Osteoblast (primary cell): ENCODE measurements around the gene C2. TPM values are rescaled to one million over a fixed set of nuclear protein-coding genes. Genes with fewer than 3 reads are reported as not detected.

ENCODE experiments used
- DNase-seq: peaks from one replicate; pipeline ENCODE4 v3.0.0; 2011; ENCODE audit warnings: low spot score, mixed read lengths; ENCODE audit not compliant: insufficient read length; ENCODE audit errors: missing footprints
- H2AFZ ChIP-seq: 2 replicates; pipeline ENCODE4 v1.6.0; 2011; ENCODE audit warnings: mild to moderate bottlenecking, low read length
- H3K27ac ChIP-seq: 2 replicates; pipeline ENCODE4 v1.5.1; 2011; ENCODE audit warnings: mild to moderate bottlenecking, low read depth, low read length, moderate library complexity
- H3K27me3 ChIP-seq: 2 replicates; pipeline ENCODE4 v1.6.0; 2012; ENCODE audit warnings: mild to moderate bottlenecking, control low read depth, inconsistent platforms, low read length, moderate library complexity; ENCODE audit not compliant: insufficient read depth
- H3K36me3 ChIP-seq: 2 replicates; pipeline ENCODE4 v1.5.1; 2011; ENCODE audit warnings: mild to moderate bottlenecking, low read length, control low read depth, moderate library complexity; ENCODE audit not compliant: insufficient read depth
- H3K4me1 ChIP-seq: 2 replicates; pipeline ENCODE4 v1.5.1; 2011; ENCODE audit warnings: mild to moderate bottlenecking, low read length, control low read depth, moderate library complexity; ENCODE audit not compliant: insufficient read depth
- H3K4me2 ChIP-seq: 2 replicates; pipeline ENCODE4 v1.6.0; 2011; ENCODE audit warnings: mild to moderate bottlenecking, low read length; ENCODE audit not compliant: insufficient read depth
- H3K4me3 ChIP-seq: fragments of 200-600 bp; sonication (generic); 3 replicates; pipeline ENCODE4 v1.5.1; 2012; ENCODE audit warnings: mild to moderate bottlenecking, low read length, inconsistent platforms; ENCODE audit not compliant: insufficient read depth
- H3K79me2 ChIP-seq: 2 replicates; pipeline ENCODE4 v1.6.0; 2012; ENCODE audit warnings: mild to moderate bottlenecking, low read length, control low read depth, inconsistent platforms; ENCODE audit not compliant: insufficient read depth
- H3K9me3 ChIP-seq: 2 replicates; pipeline ENCODE4 v1.5.1; 2011; ENCODE audit warnings: low read depth, low read length, control low read depth
- H4K20me1 ChIP-seq: 2 replicates; pipeline ENCODE4 v1.6.0; 2012; ENCODE audit warnings: mild to moderate bottlenecking, low read length, control low read depth; ENCODE audit not compliant: insufficient read depth
- total RNA-seq: library from RNA; depleted of rRNA; stranded (reverse); fragments of >200 nt; gene quantifications from 2 replicates; pipeline ENCODE4 v1.2.3, GENCODE V29; 2012
- TF ChIP-seq, protein P1 (sequence below): IDR thresholded peaks from 2 replicates; pipeline ENCODE4 v1.5.1; 2011; ENCODE audit warnings: mild to moderate bottlenecking, low read depth, low read length, moderate library complexity; ENCODE audit errors: extremely low read depth

The C2 gene
- total RNA-seq, 1 donor: 12.7 TPM

DNA sequence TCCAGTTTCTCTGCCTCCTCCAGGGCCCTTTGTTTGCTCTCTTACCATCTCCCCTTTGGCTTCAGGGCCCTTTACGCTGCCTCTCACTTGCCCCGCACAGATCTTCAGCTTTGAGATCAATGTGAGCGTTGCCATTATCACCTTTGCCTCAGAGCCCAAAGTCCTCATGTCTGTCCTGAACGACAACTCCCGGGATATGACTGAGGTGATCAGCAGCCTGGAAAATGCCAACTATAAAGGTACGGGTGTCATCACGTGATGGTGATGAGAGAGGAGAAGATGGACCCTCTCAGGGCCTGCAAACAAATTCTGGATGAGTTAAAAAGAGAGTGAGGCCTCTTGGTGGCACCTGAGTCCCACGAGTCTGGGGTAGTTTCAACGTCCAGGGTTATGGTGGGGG lies 8.3 kb downstream of the C2 start:
- peaks cover 8% of the 10 kb centered on the region for H3K27me3 ChIP-seq
- H4K20me1 ChIP-seq: no peaks in the 10 kb centered on the region
- no peaks in the 10 kb centered on the region for H3K79me2 ChIP-seq
- peaks cover 3% of the 10 kb centered on the region for H3K4me1 ChIP-seq
- no peak overlapping the region for H3K4me3 ChIP-seq
- no peaks in the 10 kb centered on the region for H3K36me3 ChIP-seq
- H3K4me2 ChIP-seq: no peak overlapping the region
- no peak overlapping the region for H3K27ac ChIP-seq
- DNase-seq: no peak
- TF ChIP-seq, protein P1, sequence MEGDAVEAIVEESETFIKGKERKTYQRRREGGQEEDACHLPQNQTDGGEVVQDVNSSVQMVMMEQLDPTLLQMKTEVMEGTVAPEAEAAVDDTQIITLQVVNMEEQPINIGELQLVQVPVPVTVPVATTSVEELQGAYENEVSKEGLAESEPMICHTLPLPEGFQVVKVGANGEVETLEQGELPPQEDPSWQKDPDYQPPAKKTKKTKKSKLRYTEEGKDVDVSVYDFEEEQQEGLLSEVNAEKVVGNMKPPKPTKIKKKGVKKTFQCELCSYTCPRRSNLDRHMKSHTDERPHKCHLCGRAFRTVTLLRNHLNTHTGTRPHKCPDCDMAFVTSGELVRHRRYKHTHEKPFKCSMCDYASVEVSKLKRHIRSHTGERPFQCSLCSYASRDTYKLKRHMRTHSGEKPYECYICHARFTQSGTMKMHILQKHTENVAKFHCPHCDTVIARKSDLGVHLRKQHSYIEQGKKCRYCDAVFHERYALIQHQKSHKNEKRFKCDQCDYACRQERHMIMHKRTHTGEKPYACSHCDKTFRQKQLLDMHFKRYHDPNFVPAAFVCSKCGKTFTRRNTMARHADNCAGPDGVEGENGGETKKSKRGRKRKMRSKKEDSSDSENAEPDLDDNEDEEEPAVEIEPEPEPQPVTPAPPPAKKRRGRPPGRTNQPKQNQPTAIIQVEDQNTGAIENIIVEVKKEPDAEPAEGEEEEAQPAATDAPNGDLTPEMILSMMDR: no peak
- no peaks in the 10 kb centered on the region for H3K9me3 ChIP-seq
- H2AFZ ChIP-seq: no peak overlapping the region

DNA sequence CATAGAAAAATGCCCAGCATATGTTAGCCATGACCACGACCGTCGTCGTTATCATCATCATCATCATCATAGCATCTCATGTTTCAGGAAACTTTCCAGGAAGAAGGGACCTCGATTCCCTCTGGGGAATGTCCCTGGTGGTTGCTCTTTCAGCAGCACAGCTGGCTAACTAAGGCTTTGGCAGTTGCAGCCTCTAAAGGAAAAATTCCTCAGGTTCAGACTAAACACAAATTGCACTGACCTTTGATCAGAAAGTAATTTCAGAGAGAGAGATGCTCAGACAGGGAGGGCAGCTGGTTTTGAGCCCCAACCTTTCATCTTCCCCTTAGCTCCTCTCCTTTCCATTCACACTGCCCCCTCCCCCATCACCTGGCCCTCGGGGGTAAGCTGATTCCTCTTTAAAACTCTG lies 12.7 kb downstream of the C2 start:
- H3K27ac ChIP-seq: no peak overlapping the region
- TF ChIP-seq, protein P1: no peak
- H4K20me1 ChIP-seq: no peaks in the 10 kb centered on the region
- no peak overlapping the region for H3K4me3 ChIP-seq
- H3K27me3 ChIP-seq: peaks cover 5% of the 10 kb centered on the region
- DNase-seq: peak; percentile 83
- H2AFZ ChIP-seq: peak overlapping the region; percentile 15
- H3K36me3 ChIP-seq: no peaks in the 10 kb centered on the region
- no peak overlapping the region for H3K4me2 ChIP-seq
- no peaks in the 10 kb centered on the region for H3K9me3 ChIP-seq
- H3K79me2 ChIP-seq: no peaks in the 10 kb centered on the region
- peaks cover 9% of the 10 kb centered on the region for H3K4me1 ChIP-seq

DNA sequence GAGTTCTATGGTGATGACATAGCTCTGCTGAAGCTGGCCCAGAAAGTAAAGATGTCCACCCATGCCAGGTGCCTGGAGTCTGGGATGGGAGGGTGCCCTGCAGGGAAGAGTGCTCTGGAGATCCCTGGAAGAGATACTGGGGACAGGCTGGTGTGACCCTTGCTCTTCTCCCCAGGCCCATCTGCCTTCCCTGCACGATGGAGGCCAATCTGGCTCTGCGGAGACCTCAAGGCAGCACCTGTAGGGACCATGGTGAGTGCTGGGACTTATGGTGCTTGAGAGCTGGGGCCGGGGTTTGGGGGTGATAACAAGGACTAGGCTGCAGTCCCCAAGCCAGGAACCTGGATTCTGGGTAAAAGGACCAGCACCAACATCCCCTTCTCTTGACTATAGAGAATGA lies 16.2 kb downstream of the C2 start:
- H3K4me3 ChIP-seq: no peak overlapping the region

DNA sequence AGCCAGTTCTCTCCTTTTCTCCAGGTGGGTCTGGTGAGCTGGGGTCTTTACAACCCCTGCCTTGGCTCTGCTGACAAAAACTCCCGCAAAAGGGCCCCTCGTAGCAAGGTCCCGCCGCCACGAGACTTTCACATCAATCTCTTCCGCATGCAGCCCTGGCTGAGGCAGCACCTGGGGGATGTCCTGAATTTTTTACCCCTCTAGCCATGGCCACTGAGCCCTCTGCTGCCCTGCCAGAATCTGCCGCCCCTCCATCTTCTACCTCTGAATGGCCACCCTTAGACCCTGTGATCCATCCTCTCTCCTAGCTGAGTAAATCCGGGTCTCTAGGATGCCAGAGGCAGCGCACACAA lies 17.6 kb downstream of the C2 start:
- Histone ChIP-seq H3K36me3 (no peaks in the 10 kb centered on the region), H4K20me1 (no peaks in the 10 kb centered on the region), H3K4me1 (peaks cover 24% of the 10 kb centered on the region), H3K79me2 (no peaks in the 10 kb centered on the region), H3K27ac (peak overlapping the region; percentile 81), H3K4me3 (peak overlapping the region; percentile 68), H3K4me2 (peak overlapping the region; percentile 94), H3K9me3 (no peaks in the 10 kb centered on the region), H2AFZ (peak overlapping the region; percentile 87), H3K27me3 (peaks cover 5% of the 10 kb centered on the region)
- TF ChIP-seq, protein P1: no peak
- DNase-seq: no peak

More for the DNA sequence above, 16.2 kb downstream of the C2 start:
- no peaks in the 10 kb centered on the region for H3K36me3 ChIP-seq
- H2AFZ ChIP-seq: no peak overlapping the region
- no peaks in the 10 kb centered on the region for H3K9me3 ChIP-seq
- no peaks in the 10 kb centered on the region for H4K20me1 ChIP-seq
- no peak for DNase-seq
- no peaks in the 10 kb centered on the region for H3K79me2 ChIP-seq
- peaks cover 23% of the 10 kb centered on the region for H3K4me1 ChIP-seq
- H3K4me2 ChIP-seq: no peak overlapping the region
- H3K27ac ChIP-seq: no peak overlapping the region
- TF ChIP-seq, protein P1: no peak
- peaks cover 5% of the 10 kb centered on the region for H3K27me3 ChIP-seq
